NCI-H187 treated with DMSO at 0.1 percent for 48 hours (cell line): ENCODE measurements around the gene ZNF514.
"Not testable (repeated sequence)": the region's sequence is repeated elsewhere in the genome, so short reads cannot be mapped to it uniquely, and the experiment has no call there.

Experiments
- DNase-seq: peaks from one replicate; lab custom pipeline; 2025; lab: John Stamatoyannopoulos, UW

The ZNF514 gene

DNA sequence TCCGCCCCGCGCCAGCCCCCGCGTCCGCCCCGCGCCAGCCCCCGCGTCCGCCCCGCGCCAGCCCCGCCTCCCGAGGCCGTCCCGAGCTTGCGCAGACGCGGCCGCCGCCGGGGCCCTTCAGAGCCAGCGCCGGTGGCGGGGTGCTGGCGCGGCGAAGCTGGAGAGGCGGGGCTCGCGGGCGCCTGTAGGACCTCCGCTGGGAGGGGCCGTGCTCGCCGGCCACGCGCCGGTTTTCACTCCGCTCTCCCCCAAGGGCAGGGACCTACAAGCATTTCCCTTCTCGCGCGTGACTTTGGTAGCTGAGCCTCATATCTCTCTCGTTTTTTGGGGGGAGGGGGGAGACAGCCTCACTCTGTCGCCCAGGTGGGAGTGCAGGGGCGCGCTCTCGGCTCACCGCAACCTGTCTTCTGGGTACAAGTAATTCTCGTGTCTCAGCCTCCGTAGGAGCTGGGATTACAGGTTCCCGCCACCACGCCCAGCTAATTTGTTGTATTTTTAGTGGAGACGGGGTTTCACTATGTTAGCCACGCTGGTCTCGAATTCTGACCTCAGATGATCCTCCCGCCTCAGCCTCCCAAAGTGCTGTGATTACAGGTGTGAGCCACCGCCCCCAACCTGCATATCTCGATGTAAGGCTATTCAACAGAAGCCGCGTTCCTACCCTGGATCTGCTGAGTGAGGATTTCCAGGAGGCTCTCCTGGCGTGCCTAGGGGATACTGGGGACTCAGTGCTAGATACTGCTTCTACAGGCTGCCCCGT is at the start of gene ZNF514:
TSS of gene ZNF514 (minus strand) at position 159 of the 760 bp plus-strand sequence. CDS start 6,595 bp downstream, outside the sequence.
- no peak for DNase-seq

DNA sequence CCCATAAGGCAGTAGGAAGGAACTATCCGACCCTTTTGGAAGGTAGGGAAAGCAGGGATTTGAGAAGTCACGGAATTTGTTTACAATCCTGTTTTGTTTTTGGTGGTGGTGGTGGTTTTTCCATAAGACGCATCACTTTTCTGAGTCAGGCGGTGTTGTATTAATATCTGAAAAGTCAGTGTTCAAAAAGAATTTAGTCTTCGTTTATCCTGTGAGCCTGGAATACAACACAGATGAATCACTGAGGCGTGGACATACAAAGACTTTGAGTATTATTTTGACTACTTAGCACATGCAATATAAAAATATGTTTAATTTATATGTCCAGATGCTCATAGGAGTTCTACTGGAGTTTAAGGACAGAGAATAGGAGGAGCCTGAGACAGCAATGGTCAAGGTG is 48.5 kb upstream of the ZNF514 start:
- DNase-seq, result no peak

DNA sequence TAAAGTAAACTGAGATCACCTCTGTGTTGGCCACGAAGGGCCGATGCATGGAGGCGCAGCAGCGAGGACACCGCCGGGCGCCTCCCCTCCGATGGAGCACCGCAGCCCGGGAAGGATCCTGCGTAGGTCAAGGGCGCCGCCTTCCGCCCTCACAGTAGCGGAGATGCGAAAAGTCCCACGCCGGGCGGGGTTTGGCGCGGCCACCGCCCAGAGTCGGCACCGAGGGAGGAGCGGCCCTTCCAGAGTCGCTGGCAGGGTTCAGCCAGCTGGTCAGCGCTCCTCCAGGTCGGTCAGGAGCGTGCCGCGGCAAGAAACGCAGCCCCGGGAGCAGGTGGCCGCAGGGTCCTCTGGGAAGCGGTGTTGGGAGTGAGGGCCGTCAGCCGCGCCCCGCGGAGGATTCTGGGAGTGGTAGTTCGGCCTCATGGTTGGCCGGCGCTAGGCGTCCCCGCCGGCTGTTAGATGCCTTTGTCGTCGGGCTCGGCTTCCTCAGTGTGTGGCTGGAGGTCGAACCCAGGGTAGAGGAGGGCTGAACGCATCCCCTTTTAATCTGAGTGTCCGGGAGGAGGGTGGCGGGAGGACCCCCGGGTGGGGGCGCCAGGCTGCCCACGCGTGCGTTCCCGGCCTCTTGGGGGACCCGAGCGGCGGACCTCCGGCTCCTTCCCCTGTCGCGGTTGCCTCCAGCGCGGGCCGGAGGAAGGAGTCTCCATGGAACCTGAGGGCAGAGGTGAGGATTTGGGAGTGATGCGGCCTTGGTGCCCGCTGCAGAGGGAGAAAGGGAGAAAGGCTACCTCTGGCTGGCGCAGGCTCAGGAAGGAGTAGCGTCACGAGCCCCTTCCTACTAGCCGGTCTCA is 47.7 kb upstream of the ZNF514 start, which contains the start of gene ZNF892:
TSS of gene ZNF892 (plus strand) at position 411 of the 851 bp plus-strand sequence. CDS start at position 706, 295 bp downstream.
- DNase-seq, result peak; percentile 42

DNA sequence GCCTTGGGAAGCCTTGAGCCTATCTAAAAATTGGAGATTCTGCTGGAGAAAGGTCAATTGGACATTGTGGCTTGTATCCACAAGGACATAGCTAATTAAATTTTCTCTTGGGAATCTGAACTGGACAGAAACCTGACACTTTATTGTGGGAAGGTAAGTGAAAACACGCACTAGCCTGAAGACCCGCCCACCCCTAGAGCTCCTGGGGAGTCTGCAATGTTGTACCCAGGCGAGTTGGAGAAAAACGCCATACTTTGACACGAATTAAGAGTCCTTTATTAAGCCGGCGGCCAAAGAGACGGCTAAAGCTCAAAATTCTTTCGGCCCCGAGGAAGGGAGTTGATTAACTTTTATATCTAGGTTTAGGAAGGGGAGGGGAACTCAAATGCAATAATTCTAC is 46.4 kb upstream of the ZNF514 start:
- DNase-seq, result no peak

DNA sequence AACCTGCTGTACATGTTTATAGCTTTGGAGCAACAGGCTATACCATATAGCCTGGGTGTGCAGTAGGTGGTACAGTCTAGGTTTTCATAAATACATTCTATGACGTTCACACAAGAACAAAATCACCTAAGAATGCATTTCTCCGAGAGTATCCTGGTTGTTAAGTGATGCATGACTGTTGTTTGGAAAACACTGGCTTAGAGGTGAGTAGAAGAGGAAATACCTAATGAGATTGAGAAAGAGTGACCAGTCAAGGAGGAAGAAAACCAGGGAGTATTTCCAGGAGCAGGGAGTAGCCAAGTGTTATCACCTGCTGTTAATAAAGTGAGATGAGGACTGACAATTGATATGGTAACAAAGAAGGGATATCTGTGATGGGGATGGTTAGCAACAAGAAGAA is 44.7 kb upstream of the ZNF514 start:
- no peak for DNase-seq

GRCh38 chr2:95203911-95204310 is 44.3 kb upstream of the ZNF514 start:
- DNase-seq, result no peak

DNA sequence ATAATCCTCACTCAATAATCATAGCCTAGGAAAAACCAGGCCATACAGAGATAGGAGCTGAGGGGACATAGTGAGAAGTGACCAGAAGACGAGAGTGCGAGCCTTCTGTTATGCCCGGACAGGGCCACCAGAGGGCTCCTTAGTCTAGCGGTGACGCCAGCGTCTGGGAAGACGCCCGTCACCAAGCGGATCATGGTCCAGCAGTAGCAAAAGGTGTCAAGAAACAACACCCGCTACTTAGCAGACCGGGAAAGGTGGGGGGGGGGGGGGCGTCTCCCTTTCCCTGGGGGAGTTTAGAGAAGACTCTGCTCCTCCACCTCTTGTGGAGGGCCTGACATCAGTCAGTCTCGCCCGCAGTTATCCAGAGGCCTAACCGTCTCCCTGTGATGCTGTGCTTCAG is 33.3 kb upstream of the ZNF514 start:
- not testable (repeated sequence) for DNase-seq

GRCh38 chr2:95185973-95186372 is 26.3 kb upstream of the ZNF514 start:
- DNase-seq, result no peak

GRCh38 chr2:95185197-95185596 is 25.5 kb upstream of the ZNF514 start:
- DNase-seq, result no peak

DNA sequence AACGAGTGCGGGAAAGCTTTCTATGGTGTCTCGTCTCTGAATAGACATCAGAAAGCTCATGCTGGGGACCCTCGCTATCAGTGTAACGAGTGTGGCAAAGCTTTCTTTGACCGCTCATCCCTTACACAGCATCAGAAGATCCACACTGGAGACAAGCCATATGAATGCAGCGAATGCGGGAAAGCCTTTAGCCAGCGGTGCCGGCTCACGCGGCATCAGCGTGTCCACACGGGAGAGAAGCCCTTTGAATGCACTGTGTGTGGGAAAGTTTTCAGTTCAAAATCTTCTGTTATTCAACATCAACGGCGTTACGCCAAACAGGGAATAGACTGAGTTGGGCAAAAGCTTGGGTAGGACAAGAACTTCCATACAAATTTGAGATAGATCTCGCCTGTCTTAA is 22.1 kb upstream of the ZNF514 start:
- no peak for DNase-seq

- no peak for DNase-seq
These were observed 19.8 kb upstream of the ZNF514 start for GRCh38 chr2:95179451-95179850.

DNA sequence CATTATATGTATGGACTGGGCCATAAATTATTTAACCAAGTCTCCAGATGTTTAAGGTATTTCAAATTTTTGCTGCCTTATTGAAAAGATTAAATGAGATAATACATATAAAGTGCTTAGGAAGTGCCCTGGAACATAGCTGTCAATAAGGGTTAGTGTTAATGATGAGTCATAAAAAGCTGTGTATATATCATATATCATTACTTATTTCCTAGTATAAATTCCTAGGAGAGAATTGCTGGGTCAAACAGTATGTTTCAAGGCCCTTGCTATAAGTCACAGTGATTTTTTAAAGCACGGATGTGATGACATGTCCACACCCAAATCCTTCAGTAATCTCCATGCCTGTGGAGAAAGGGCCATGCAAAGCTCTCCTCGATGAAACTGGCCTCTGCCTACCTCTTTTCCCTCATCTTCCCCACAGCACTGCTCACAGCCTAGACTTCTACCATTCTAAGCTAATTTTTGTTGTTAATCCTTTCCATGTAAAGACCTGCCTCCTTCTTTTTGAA is 14.4 kb upstream of the ZNF514 start:
- no peak for DNase-seq

DNA sequence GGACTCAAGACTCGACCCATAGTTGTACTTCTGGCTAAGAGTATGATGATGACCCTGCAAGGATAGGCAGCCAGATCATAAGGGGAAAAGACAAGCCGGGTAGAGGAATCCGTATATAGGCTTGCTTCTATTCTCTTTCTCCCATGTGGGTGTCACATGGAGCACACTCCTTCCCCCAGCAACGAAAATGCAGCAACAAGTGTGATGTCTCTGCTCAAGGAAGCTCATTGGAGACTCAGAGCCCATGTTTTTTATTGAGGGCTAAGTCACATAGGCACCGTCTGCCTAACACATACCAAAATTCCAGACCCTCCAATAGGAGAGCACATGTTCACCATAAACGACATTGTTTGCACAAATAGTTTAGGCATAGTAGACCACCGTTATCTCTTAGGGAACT is 12.3 kb upstream of the ZNF514 start:
- no peak for DNase-seq

GRCh38 chr2:95166065-95166763 is 6.6 kb upstream of the ZNF514 start:
- no peak for DNase-seq

DNA sequence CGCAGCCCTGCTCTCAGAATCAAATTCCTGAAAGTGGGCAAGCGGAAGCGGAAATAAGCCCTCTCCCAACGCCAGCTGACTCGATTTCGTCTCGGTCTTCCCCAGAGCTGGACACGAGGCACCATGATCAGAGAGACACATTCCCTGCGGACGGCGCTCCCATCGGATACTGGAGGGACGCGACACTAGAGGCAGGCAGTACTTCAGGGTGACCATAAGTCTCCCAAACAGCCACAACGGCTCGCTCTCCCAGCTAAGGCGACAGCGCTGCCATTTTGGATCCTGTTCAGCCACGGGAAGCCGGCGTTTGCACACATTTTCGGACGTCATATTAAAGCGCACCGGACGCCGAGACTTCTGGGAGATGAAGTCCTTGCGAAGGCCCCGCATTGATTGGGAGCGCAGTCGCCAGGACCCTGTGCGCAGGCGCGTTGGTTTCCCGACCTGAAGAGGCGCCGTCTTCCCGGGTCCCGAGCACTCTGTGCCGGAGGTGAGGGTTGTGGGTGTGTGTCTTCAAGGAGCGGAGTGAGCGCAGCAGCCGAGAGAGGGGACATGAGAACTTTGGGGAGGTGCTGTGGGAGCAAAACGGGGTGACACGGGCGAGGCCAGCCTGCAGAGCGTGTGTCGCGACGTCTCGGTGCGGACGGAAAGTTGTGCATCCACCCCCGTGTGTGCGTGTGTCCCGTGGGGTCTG is 5.9 kb upstream of the ZNF514 start, which contains the start of gene ZNF2:
TSS of gene ZNF2 (plus strand) at position 439 of the 694 bp plus-strand sequence. CDS start 10,418 bp downstream, outside the sequence.
- DNase-seq, result peak; percentile 79

GRCh38 chr2:95165030-95165370 is 5.4 kb upstream of the ZNF514 start:
- no peak for DNase-seq

GRCh38 chr2:95158891-95159619 is 593 bp downstream of the ZNF514 start:
- DNase-seq, result no peak

GRCh38 chr2:95158441-95158840 is 1.2 kb downstream of the ZNF514 start:
- DNase-seq, result no peak

DNA sequence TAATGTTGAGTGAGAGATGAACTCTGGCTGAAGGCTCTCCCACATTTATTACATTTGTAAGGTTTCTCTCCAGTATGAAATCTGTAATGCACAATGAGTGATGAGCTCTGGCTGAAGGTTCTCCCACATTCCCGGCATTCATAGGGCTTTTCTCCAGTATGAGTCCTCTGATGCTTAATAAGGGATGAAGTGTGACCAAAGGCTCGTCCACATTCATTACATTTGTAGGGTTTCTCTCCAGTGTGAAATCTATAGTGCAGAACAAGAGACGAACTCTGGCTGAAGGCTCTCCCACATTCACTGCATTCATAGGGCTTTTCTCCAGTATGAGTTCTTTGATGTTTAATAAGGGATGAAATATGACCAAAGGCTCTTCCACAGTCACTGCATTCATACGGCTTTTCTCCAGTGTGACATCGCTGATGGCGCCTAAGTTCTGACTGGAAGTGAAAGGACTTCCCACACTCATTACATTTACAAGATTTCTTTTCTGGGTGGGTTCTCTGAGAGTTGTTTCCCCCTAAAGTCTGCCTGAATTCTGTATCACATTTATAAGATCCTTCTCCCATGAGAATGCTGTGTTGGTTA is 10.2 kb downstream of the ZNF514 start:
- DNase-seq, result no peak

GRCh38 chr2:95143838-95144237 is 15.8 kb downstream of the ZNF514 start:
- DNase-seq, result no peak

- DNase-seq, result no peak
These were observed 20.9 kb downstream of the ZNF514 start for GRCh38 chr2:95138702-95139101.
